SK-N-SH (cell line): Measurements from ENCODE around the gene SDF4. TPM values are rescaled to one million over a fixed set of nuclear protein-coding genes. Genes with fewer than 3 reads are reported as not detected.

Source experiments
- CTCF ChIA-PET: fragments of 300-600, 350-600 bp; formaldehyde crosslinking; extraction: SDS; loops from one replicate; lab custom pipeline; 2021; lab: Yijun Ruan, JAX
- POLR2A ChIA-PET: fragments of 350-600 bp; sonication (Branson Sonifier 250); formaldehyde crosslinking; extraction: SDS; loops from one replicate; lab custom pipeline; 2020; ENCODE audit warnings: antibody characterized with exemption, inconsistent platforms; lab: Yijun Ruan, JAX
- DNase-seq: peaks from one replicate; pipeline ENCODE4 v3.0.0; 2012
- H2AFZ ChIP-seq: fragments of 200-600 bp; sonication (generic); 2 replicates; pipeline ENCODE4 v1.8.1; 2016; ENCODE audit warnings: antibody characterized with exemption, mild to moderate bottlenecking, low read depth
- H3F3A ChIP-seq: fragments of 200-600 bp; sonication (generic); replicated peaks from 2 replicates; pipeline ENCODE3; 2016; ENCODE audit warnings: antibody characterized with exemption, mild to moderate bottlenecking; ENCODE audit not compliant: insufficient read depth
- H3K27ac ChIP-seq, 2 experiments: fragments of 200-500 bp in 1 of 2; fragments of 200-600 bp in 1 of 2; sonication (Bioruptor generic) in 1 of 2; sonication (generic), shearing (Covaris generic) in 1 of 2; 2 replicates each; pipeline versions ENCODE4 v1.5.1 to v1.6.1; 2014 to 2016; ENCODE audit warnings: low read depth in 2 of 2, inconsistent platforms in 1 of 2, low read length in 1 of 2, mild to moderate bottlenecking in 1 of 2, mixed read lengths in 1 of 2
- H3K27me3 ChIP-seq: fragments of 200-600 bp; sonication (generic), shearing (Covaris generic); 2 replicates; pipeline ENCODE4 v1.6.1; 2016; ENCODE audit warnings: mixed run types; ENCODE audit not compliant: insufficient read depth
- H3K36me3 ChIP-seq, 2 experiments: fragments of 200-500 bp in 1 of 2; fragments of 200-600 bp in 1 of 2; sonication (Bioruptor generic) in 1 of 2; sonication (generic) in 1 of 2; replicated peaks in 1 of 2; 2 replicates each; pipeline versions ENCODE3 to v1.5.1; 2014 to 2016; ENCODE audit warnings: low read length in 1 of 2, mild to moderate bottlenecking in 1 of 2; ENCODE audit not compliant: insufficient read depth in 2 of 2, control insufficient read depth in 1 of 2
- H3K4me1 ChIP-seq, 2 experiments: fragments of 200-500 bp in 1 of 2; fragments of 200-600 bp in 1 of 2; sonication (Bioruptor generic) in 1 of 2; sonication (generic), shearing (Covaris generic) in 1 of 2; 2 replicates each; pipeline versions ENCODE4 v1.5.1 to v1.6.1; 2014 to 2016; ENCODE audit warnings: low read depth in 1 of 2, low read length in 1 of 2, mixed run types in 1 of 2; ENCODE audit not compliant: insufficient read depth in 2 of 2, control insufficient read depth in 1 of 2
- H3K4me2 ChIP-seq: fragments of 200-600 bp; sonication (generic), shearing (Covaris generic); 2 replicates; pipeline ENCODE4 v1.6.1; 2017; ENCODE audit warnings: mixed run types
- H3K4me3 ChIP-seq, 2 experiments: fragments of 200-500 bp in 1 of 2; fragments of 200-600 bp in 1 of 2; sonication (Bioruptor generic) in 1 of 2; sonication (generic), shearing (Covaris generic) in 1 of 2; 2 replicates each; pipeline versions ENCODE4 v1.5.1 to v1.8.1; 2014 to 2016; ENCODE audit warnings: low read depth in 2 of 2, inconsistent platforms in 1 of 2, low read length in 1 of 2, mild to moderate bottlenecking in 1 of 2, mixed read lengths in 1 of 2, moderate library complexity in 1 of 2
- H3K79me2 ChIP-seq: fragments of 200-600 bp; sonication (generic); 2 replicates; pipeline ENCODE4 v1.8.1; 2017; ENCODE audit warnings: mild to moderate bottlenecking; ENCODE audit not compliant: insufficient read depth
- H3K9ac ChIP-seq: fragments of 200-600 bp; sonication (generic); 2 replicates; pipeline ENCODE4 v1.6.1; 2017; ENCODE audit warnings: mixed run types
- H3K9me2 ChIP-seq: fragments of 200-600 bp; sonication (generic); 2 replicates; pipeline ENCODE4 v1.6.1; 2017; ENCODE audit warnings: mixed run types
- H3K9me3 ChIP-seq: fragments of 200-600 bp; sonication (generic); 2 replicates; pipeline ENCODE4 v1.6.1; 2017; ENCODE audit warnings: mixed run types, mild to moderate bottlenecking, moderate library complexity
- H4K20me1 ChIP-seq: fragments of 200-600 bp; sonication (generic); 2 replicates; pipeline ENCODE4 v1.6.1; 2017; ENCODE audit warnings: mild to moderate bottlenecking, mixed run types; ENCODE audit not compliant: insufficient read depth
- ELF1 ChIP-seq: IDR thresholded peaks from 2 replicates; pipeline ENCODE4 v1.4.0; 2012
- EP300 ChIP-seq, 2 experiments: IDR thresholded peaks; 2 replicates each; pipeline versions ENCODE4 v1.4.0 to v1.6.1; 2012; ENCODE audit warnings: borderline replicate concordance in 1 of 2, low read depth in 1 of 2, low read length in 1 of 2
- FOSL2 ChIP-seq: IDR thresholded peaks from 2 replicates; pipeline ENCODE4 v1.4.0; 2012; ENCODE audit warnings: low read depth, mild to moderate bottlenecking, moderate library complexity, borderline replicate concordance
- FOXJ3 ChIP-seq: sonication (generic); formaldehyde crosslinking; IDR thresholded peaks from 2 replicates; pipeline ENCODE4 v1.5.1; 2020; ENCODE audit warnings: mild to moderate bottlenecking, missing genetic modification reagents
- GATA2 ChIP-seq: sonication (generic); formaldehyde crosslinking; IDR thresholded peaks from 2 replicates; pipeline ENCODE4 v1.5.0; 2020; ENCODE audit warnings: mild to moderate bottlenecking, missing genetic modification reagents
- MEF2A ChIP-seq: IDR thresholded peaks from 2 replicates; pipeline ENCODE4 v1.4.0; 2012; ENCODE audit warnings: low read depth, borderline replicate concordance
- POLR2AphosphoS5 ChIP-seq: IDR thresholded peaks from 2 replicates; pipeline ENCODE4 v1.6.1; 2012; ENCODE audit warnings: low read depth, low read length
- RCOR1 ChIP-seq: fragments of 150-350 bp; IDR thresholded peaks from 2 replicates; pipeline ENCODE4 v1.6.1; 2017; ENCODE audit warnings: antibody characterized with exemption, low read length
- RFX5 ChIP-seq: IDR thresholded peaks from 2 replicates; pipeline ENCODE4 v1.6.1; 2012; ENCODE audit warnings: mild to moderate bottlenecking, improper control_type of control experiment, low read length
- RXRA ChIP-seq: IDR thresholded peaks from 2 replicates; pipeline ENCODE4 v1.4.0; 2012; ENCODE audit warnings: low read depth, mild to moderate bottlenecking, borderline replicate concordance
- SMC3 ChIP-seq: IDR thresholded peaks from 2 replicates; pipeline ENCODE4 v1.6.1; 2012; ENCODE audit warnings: low read depth, low read length, improper control_type of control experiment
- TAF1 ChIP-seq: IDR thresholded peaks from 2 replicates; pipeline ENCODE4 v1.6.1; 2012; ENCODE audit warnings: low read depth, mild to moderate bottlenecking, low read length, moderate library complexity, borderline replicate concordance
- TCF12 ChIP-seq: IDR thresholded peaks from 2 replicates; pipeline ENCODE4 v1.4.0; 2012
- TEAD4 ChIP-seq: IDR thresholded peaks from 2 replicates; pipeline ENCODE4 v1.4.0; 2012; ENCODE audit warnings: mild to moderate bottlenecking, borderline replicate concordance; ENCODE audit not compliant: insufficient read depth
- YY1 ChIP-seq: IDR thresholded peaks from 2 replicates; pipeline ENCODE4 v1.4.0; 2012; ENCODE audit warnings: low read depth, mild to moderate bottlenecking
- WGBS: methylation state at CpG from one replicate; pipeline ENCODE4 v1.1.6; 2017; ENCODE audit warnings: low lambda C conversion rate; 5-methylcytosine and 5-hydroxymethylcytosine counted together
- polyA plus RNA-seq, 3 experiments: library from polyadenylated mRNA; depleted of rRNA; stranded (reverse); fragments of >200 nt; gene quantifications; 2 replicates each; pipeline ENCODE4 v1.2.3, GENCODE V29; 2012
- TF ChIP-seq, protein P1 (sequence below): IDR thresholded peaks from 2 replicates; pipeline ENCODE4 v1.6.1; 2012; ENCODE audit warnings: mild to moderate bottlenecking, low read depth, low read length, moderate library complexity
- TF ChIP-seq, protein P2 (sequence below): IDR thresholded peaks from 2 replicates; pipeline ENCODE4 v1.4.0; 2012; ENCODE audit warnings: low read depth, borderline replicate concordance
- TF ChIP-seq, protein P3 (sequence below): IDR thresholded peaks from 2 replicates; pipeline ENCODE4 v1.4.0; 2012; ENCODE audit warnings: low read depth, borderline replicate concordance
- TF ChIP-seq, protein P4 (sequence below): fragments of 150-350 bp; IDR thresholded peaks from 2 replicates; pipeline ENCODE4 v1.6.1; 2017; ENCODE audit warnings: antibody characterized with exemption, low read length, low read depth, borderline replicate concordance

Gene SDF4
- polyA plus RNA-seq, 1 of the 3 experiments (the other 2 are of a cell fraction), result 265 TPM

DNA sequence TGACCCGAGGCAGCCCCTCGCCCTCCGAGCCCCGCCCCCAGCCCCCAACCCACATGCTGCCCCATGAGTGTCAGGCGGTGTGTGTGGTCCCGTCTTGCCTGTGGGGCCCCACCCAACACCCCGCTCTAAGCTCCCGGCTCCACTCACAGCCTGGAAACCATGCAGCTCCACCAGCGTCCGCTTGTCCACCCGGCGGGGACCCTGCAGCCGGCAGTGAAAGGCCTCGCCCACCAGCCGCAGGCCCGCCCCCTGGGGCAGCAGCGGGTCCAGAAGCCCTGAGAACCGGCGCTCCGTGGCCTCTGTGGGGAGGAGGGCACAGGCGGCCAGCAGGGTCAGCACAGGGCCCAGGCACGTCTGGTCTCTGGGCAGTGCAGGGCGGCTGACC is 12.0 kb upstream of the SDF4 start:
- Histone ChIP-seq H3F3A (no peaks in the 10 kb centered on the region), H3K36me3 (no peaks in the 10 kb centered on the region), H4K20me1 (no peaks in the 10 kb centered on the region), H3K4me1 (peaks cover 0 to 10% of the 10 kb centered on the region in 2 experiments; a peak in 1 of 4 replicates), H3K27me3 (no peaks in the 10 kb centered on the region), H3K4me2 (no peak overlapping the region), H3K4me3 (no peak overlapping the region), H3K9me2 (no peaks in the 10 kb centered on the region), H2AFZ (no peak overlapping the region), H3K9ac (no peak overlapping the region), H3K9me3 (no peaks in the 10 kb centered on the region), H3K27ac (no peak overlapping the region), H3K79me2 (no peaks in the 10 kb centered on the region)
- POLR2A ChIA-PET, result no interaction called here
- 71% methylated on average over 7 of the region's 23 CpGs for WGBS
- no peak for TF ChIP-seq TCF12
- no peak for TF ChIP-seq ELF1
- no peak for TF ChIP-seq RCOR1
- TF ChIP-seq TAF1, result no peak
- TF ChIP-seq RXRA, result no peak
- TF ChIP-seq GATA2, result no peak
- TF ChIP-seq SMC3, result no peak
- TF ChIP-seq, protein P1, sequence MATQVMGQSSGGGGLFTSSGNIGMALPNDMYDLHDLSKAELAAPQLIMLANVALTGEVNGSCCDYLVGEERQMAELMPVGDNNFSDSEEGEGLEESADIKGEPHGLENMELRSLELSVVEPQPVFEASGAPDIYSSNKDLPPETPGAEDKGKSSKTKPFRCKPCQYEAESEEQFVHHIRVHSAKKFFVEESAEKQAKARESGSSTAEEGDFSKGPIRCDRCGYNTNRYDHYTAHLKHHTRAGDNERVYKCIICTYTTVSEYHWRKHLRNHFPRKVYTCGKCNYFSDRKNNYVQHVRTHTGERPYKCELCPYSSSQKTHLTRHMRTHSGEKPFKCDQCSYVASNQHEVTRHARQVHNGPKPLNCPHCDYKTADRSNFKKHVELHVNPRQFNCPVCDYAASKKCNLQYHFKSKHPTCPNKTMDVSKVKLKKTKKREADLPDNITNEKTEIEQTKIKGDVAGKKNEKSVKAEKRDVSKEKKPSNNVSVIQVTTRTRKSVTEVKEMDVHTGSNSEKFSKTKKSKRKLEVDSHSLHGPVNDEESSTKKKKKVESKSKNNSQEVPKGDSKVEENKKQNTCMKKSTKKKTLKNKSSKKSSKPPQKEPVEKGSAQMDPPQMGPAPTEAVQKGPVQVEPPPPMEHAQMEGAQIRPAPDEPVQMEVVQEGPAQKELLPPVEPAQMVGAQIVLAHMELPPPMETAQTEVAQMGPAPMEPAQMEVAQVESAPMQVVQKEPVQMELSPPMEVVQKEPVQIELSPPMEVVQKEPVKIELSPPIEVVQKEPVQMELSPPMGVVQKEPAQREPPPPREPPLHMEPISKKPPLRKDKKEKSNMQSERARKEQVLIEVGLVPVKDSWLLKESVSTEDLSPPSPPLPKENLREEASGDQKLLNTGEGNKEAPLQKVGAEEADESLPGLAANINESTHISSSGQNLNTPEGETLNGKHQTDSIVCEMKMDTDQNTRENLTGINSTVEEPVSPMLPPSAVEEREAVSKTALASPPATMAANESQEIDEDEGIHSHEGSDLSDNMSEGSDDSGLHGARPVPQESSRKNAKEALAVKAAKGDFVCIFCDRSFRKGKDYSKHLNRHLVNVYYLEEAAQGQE, result no peak
- TF ChIP-seq, protein P2, sequence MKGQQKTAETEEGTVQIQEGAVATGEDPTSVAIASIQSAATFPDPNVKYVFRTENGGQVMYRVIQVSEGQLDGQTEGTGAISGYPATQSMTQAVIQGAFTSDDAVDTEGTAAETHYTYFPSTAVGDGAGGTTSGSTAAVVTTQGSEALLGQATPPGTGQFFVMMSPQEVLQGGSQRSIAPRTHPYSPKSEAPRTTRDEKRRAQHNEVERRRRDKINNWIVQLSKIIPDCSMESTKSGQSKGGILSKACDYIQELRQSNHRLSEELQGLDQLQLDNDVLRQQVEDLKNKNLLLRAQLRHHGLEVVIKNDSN, result no peak
- no peak for TF ChIP-seq EP300 (IDR thresholded peaks at IDR 0.05; ENCODE audit: borderline replicate concordance in 1 of 2, low read depth in 1 of 2, low read length in 1 of 2)
- TF ChIP-seq TEAD4, result no peak
- TF ChIP-seq MEF2A, result no peak
- no peak for TF ChIP-seq POLR2AphosphoS5
- no peak for TF ChIP-seq FOXJ3 (CRISPR knock-in tag)
- no peak for TF ChIP-seq YY1
- no peak for DNase-seq
- CTCF ChIA-PET, result interaction anchor here (0.7 kb wide), 1 partner anchor 47 kb away, joined by 3 read pairs; no protein-coding TSS in a partner anchor

DNA sequence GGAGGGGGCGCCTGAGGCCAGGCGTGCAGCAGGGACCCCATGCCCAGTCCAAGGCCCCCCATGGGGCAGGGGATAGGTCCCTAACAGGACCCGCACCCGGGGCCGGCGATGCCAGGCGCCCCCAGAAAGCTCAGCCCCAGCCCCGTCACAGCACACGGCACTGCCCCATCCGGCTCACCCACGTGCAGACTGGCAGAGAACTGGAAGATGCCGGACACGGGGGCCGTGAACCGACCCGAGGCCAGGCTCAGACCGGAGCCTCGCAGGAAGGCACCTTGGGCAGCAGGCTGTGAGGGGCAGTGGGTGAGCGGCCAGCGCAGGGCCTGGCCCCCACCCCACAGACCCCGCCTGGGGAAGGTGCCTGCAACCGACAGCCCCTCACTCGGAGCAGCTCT is 11.5 kb upstream of the SDF4 start:
- Histone ChIP-seq H4K20me1 (no peaks in the 10 kb centered on the region), H3F3A (no peaks in the 10 kb centered on the region), H3K4me2 (no peak overlapping the region), H3K9me3 (no peaks in the 10 kb centered on the region), H3K27me3 (no peaks in the 10 kb centered on the region), H3K9me2 (no peaks in the 10 kb centered on the region), H3K9ac (no peak overlapping the region), H3K4me1 (peaks cover 0 to 15% of the 10 kb centered on the region in 2 experiments; a peak in 1 of 4 replicates), H3K27ac (no peak overlapping the region), H3K36me3 (no peaks in the 10 kb centered on the region), H2AFZ (no peak overlapping the region), H3K79me2 (no peaks in the 10 kb centered on the region), H3K4me3 (no peak overlapping the region)
- 90% methylated on average over 4 of the region's 23 CpGs for WGBS
- CTCF ChIA-PET, result interaction anchor here (0.7 to 1.8 kb wide), 2 partner anchors 48 to 121 kb away, joined by 3 to 12 read pairs; no protein-coding TSS in a partner anchor
- DNase-seq, result no peak
- TF ChIP-seq, protein P3, sequence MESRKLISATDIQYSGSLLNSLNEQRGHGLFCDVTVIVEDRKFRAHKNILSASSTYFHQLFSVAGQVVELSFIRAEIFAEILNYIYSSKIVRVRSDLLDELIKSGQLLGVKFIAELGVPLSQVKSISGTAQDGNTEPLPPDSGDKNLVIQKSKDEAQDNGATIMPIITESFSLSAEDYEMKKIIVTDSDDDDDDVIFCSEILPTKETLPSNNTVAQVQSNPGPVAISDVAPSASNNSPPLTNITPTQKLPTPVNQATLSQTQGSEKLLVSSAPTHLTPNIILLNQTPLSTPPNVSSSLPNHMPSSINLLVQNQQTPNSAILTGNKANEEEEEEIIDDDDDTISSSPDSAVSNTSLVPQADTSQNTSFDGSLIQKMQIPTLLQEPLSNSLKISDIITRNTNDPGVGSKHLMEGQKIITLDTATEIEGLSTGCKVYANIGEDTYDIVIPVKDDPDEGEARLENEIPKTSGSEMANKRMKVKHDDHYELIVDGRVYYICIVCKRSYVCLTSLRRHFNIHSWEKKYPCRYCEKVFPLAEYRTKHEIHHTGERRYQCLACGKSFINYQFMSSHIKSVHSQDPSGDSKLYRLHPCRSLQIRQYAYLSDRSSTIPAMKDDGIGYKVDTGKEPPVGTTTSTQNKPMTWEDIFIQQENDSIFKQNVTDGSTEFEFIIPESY, result no peak
- no peak for TF ChIP-seq TEAD4
- TF ChIP-seq, protein P4, sequence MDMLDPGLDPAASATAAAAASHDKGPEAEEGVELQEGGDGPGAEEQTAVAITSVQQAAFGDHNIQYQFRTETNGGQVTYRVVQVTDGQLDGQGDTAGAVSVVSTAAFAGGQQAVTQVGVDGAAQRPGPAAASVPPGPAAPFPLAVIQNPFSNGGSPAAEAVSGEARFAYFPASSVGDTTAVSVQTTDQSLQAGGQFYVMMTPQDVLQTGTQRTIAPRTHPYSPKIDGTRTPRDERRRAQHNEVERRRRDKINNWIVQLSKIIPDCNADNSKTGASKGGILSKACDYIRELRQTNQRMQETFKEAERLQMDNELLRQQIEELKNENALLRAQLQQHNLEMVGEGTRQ, result no peak
- TF ChIP-seq, protein P2, result no peak
- TF ChIP-seq FOSL2, result no peak
- no peak for TF ChIP-seq RFX5
- POLR2A ChIA-PET, result no interaction called here
